Embryonic facial prominence (tissue), 1 donor: ENCODE results near the gene GAS2L1.
A peak's percentile ranks its signal among the peaks of the same experiment; 100 is the strongest.

Source experiments
- DNase-seq: peaks from one replicate; pipeline ENCODE4 v3.0.0-alpha.2; 2016; ENCODE audit errors: extremely low spot score

The GAS2L1 gene

GRCh38 chr22:29275167-29275566, 31.3 kb upstream of the GAS2L1 start:
- DNase-seq: no peak

- no peak for DNase-seq
Measured at GRCh38 chr22:29275819-29276565, 30.5 kb upstream of the GAS2L1 start.

- DNase-seq: no peak
Measured at GRCh38 chr22:29277927-29278326, 28.5 kb upstream of the GAS2L1 start.

GRCh38 chr22:29284196-29284595, 22.3 kb upstream of the GAS2L1 start:
- DNase-seq: no peak

- DNase-seq: no peak
Measured at GRCh38 chr22:29288837-29289236, 17.6 kb upstream of the GAS2L1 start.

GRCh38 chr22:29290061-29290460, 16.4 kb upstream of the GAS2L1 start:
- DNase-seq: no peak

GRCh38 chr22:29291215-29291614, 15.2 kb upstream of the GAS2L1 start:
- no peak for DNase-seq

GRCh38 chr22:29292379-29292778, 14.1 kb upstream of the GAS2L1 start:
- DNase-seq: no peak

- no peak for DNase-seq
Measured at GRCh38 chr22:29298641-29299040, 7.8 kb upstream of the GAS2L1 start.

- DNase-seq: no peak
Measured at GRCh38 chr22:29299136-29299900, 7.1 kb upstream of the GAS2L1 start.

- DNase-seq: no peak
Measured at GRCh38 chr22:29300467-29300806, 6.0 kb upstream of the GAS2L1 start.

- no peak for DNase-seq
Measured at GRCh38 chr22:29300807-29301601, 5.4 kb upstream of the GAS2L1 start.

- DNase-seq: no peak
Measured at GRCh38 chr22:29301716-29302401, 4.6 kb upstream of the GAS2L1 start.

- DNase-seq: no peak
Measured at GRCh38 chr22:29302402-29302680, 4.1 kb upstream of the GAS2L1 start.

- DNase-seq: no peak
Measured at GRCh38 chr22:29302681-29303465, 3.6 kb upstream of the GAS2L1 start.

- DNase-seq: no peak
Measured at GRCh38 chr22:29305836-29306174, 645 bp upstream of the GAS2L1 start.

- peak; percentile 66 for DNase-seq
Measured at GRCh38 chr22:29306835-29307595, 565 bp downstream of the GAS2L1 start.

GRCh38 chr22:29307596-29308147, 1.2 kb downstream of the GAS2L1 start:
- DNase-seq: no peak

- no peak for DNase-seq
Measured at GRCh38 chr22:29308148-29308790, 1.8 kb downstream of the GAS2L1 start.

GRCh38 chr22:29308791-29309262, 2.4 kb downstream of the GAS2L1 start:
- DNase-seq: no peak
